GM23338 (cell line): ENCODE measurements around the gene CEP20. TPM values are rescaled to one million over a fixed set of nuclear protein-coding genes. Genes with fewer than 3 reads are reported as not detected.

Experiments
- ATAC-seq: fragments of 200-7000 bp; cut with Tn5 transposase; 3 replicates; pipeline ENCODE4 v1.9.1; 2020
- DNase-seq: peaks from one replicate; pipeline ENCODE4 v3.0.0-alpha.2; 2015; ENCODE audit warnings: low spot score
- H2AFZ ChIP-seq: fragments of 200-600 bp; sonication (generic); 2 replicates; pipeline ENCODE4 v1.8.0; 2016; ENCODE audit warnings: antibody characterized with exemption, mild to moderate bottlenecking, moderate library complexity
- H3F3A ChIP-seq: fragments of 200-600 bp; sonication (generic); replicated peaks from 2 replicates; pipeline ENCODE4 v1.8.0; 2017; ENCODE audit warnings: antibody characterized with exemption, mixed run types, low read depth
- H3K27ac ChIP-seq: fragments of 200-600 bp; sonication (generic); 2 replicates; pipeline ENCODE4 v1.6.1; 2016; ENCODE audit warnings: low read depth
- H3K27me3 ChIP-seq: fragments of 200-600 bp; sonication (generic); 2 replicates; pipeline ENCODE4 v1.8.0; 2016; ENCODE audit warnings: mild to moderate bottlenecking, mixed run types, moderate library complexity; ENCODE audit not compliant: insufficient read depth
- H3K36me3 ChIP-seq: fragments of 200-600 bp; sonication (generic); 2 replicates; pipeline ENCODE4 v1.8.0; 2016; ENCODE audit warnings: mild to moderate bottlenecking; ENCODE audit not compliant: insufficient read depth
- H3K4me1 ChIP-seq: fragments of 200-600 bp; sonication (generic); 2 replicates; pipeline ENCODE4 v1.8.0; 2016; ENCODE audit warnings: mild to moderate bottlenecking, moderate library complexity; ENCODE audit not compliant: insufficient read depth
- H3K4me2 ChIP-seq: fragments of 200-600 bp; sonication (generic); 2 replicates; pipeline ENCODE4 v1.7.1; 2017; ENCODE audit warnings: mixed run types
- H3K4me3 ChIP-seq: fragments of 200-600 bp; sonication (generic); 2 replicates; pipeline ENCODE4 v1.6.1; 2016; ENCODE audit warnings: mixed run types
- H3K79me2 ChIP-seq: fragments of 200-600 bp; sonication (generic); replicated peaks from 2 replicates; pipeline ENCODE4 v1.8.0; 2017; ENCODE audit warnings: mild to moderate bottlenecking; ENCODE audit not compliant: insufficient read depth
- H3K9me2 ChIP-seq: fragments of 200-600 bp; sonication (generic); 2 replicates; pipeline ENCODE4 v1.8.0; 2017; ENCODE audit not compliant: insufficient read depth
- H4K20me1 ChIP-seq: fragments of 200-600 bp; sonication (generic); replicated peaks from 2 replicates; pipeline ENCODE4 v1.8.0; 2017; ENCODE audit warnings: mild to moderate bottlenecking; ENCODE audit not compliant: insufficient read depth
- H3K27ac Mint-ChIP-seq: 2 replicates; pipeline ENCODE4 v1.8.0; 2020; ENCODE audit warnings: inconsistent platforms, mild to moderate bottlenecking, moderate library complexity, mixed read lengths
- H3K27me3 Mint-ChIP-seq: 3 replicates; pipeline ENCODE4 v1.8.0; 2022; ENCODE audit warnings: low read depth, mild to moderate bottlenecking, moderate library complexity, mixed read lengths, inconsistent platforms; ENCODE audit not compliant: insufficient read depth, poor library complexity
- H3K36me3 Mint-ChIP-seq: 3 replicates; pipeline ENCODE4 v1.8.0; 2021; ENCODE audit warnings: low read depth, mild to moderate bottlenecking, inconsistent platforms, moderate library complexity, mixed read lengths
- H3K4me1 Mint-ChIP-seq: 3 replicates; pipeline ENCODE4 v1.8.0; 2020; ENCODE audit warnings: mild to moderate bottlenecking, inconsistent platforms, mixed read lengths
- H3K4me3 Mint-ChIP-seq: 3 replicates; pipeline ENCODE4 v1.8.0; 2021; ENCODE audit warnings: moderate library complexity, mild to moderate bottlenecking, inconsistent platforms, mixed read lengths
- H3K9me3 Mint-ChIP-seq: 3 replicates; pipeline ENCODE4 v1.8.0; 2020; ENCODE audit warnings: moderate library complexity, mild to moderate bottlenecking, inconsistent platforms, mixed read lengths
- CREB1 ChIP-seq: fragments of 250-450 bp; sonication (Bioruptor Pico); IDR thresholded peaks from 2 replicates; pipeline ENCODE4 v1.5.0; 2020; ENCODE audit warnings: low read depth, mild to moderate bottlenecking, moderate library complexity
- EZH2 ChIP-seq: fragments of 200-600 bp; sonication (generic); IDR thresholded peaks from one replicate; pipeline ENCODE4 v1.8.0; 2017; ENCODE audit warnings: antibody characterized with exemption, mild to moderate bottlenecking, low read depth; ENCODE audit not compliant: unreplicated experiment
- EZH2phosphoT487 ChIP-seq: fragments of 200-600 bp; sonication (generic); IDR thresholded peaks from one replicate; pipeline ENCODE4 v1.8.1; 2018; ENCODE audit warnings: antibody characterized with exemption; ENCODE audit not compliant: unreplicated experiment
- JUNB ChIP-seq: IDR thresholded peaks from one replicate; pipeline ENCODE4 v1.6.1; 2016; ENCODE audit warnings: antibody characterized with exemption; ENCODE audit not compliant: unreplicated experiment
- NANOG ChIP-seq: IDR thresholded peaks from 2 replicates; pipeline ENCODE4 v1.6.1; 2016; ENCODE audit warnings: antibody characterized with exemption, borderline replicate concordance
- POLR2AphosphoS5 ChIP-seq: IDR thresholded peaks from 2 replicates; pipeline ENCODE4 v1.6.1; 2016; ENCODE audit warnings: antibody characterized with exemption, low read depth
- REST ChIP-seq: IDR thresholded peaks from one replicate; pipeline ENCODE4 v1.6.1; 2018; ENCODE audit warnings: antibody characterized with exemption; ENCODE audit not compliant: unreplicated experiment
- STAT1 ChIP-seq: IDR thresholded peaks from one replicate; pipeline ENCODE4 v1.6.1; 2016; ENCODE audit warnings: antibody characterized with exemption; ENCODE audit not compliant: unreplicated experiment
- ZNF114 ChIP-seq: fragments of 250-450 bp; sonication (Bioruptor Pico); IDR thresholded peaks from 2 replicates; pipeline ENCODE4 v1.5.0; 2020; ENCODE audit warnings: mild to moderate bottlenecking, moderate library complexity
- ZNF331 ChIP-seq: fragments of 250-450 bp; sonication (Bioruptor Pico); IDR thresholded peaks from 2 replicates; pipeline ENCODE4 v1.5.0; 2020; ENCODE audit warnings: low read depth, mild to moderate bottlenecking, moderate library complexity
- ZNF462 ChIP-seq: fragments of 250-450 bp; sonication (Bioruptor Pico); IDR thresholded peaks from 2 replicates; pipeline ENCODE4 v1.5.0; 2020; ENCODE audit warnings: mild to moderate bottlenecking, moderate library complexity
- polyA plus RNA-seq: library from polyadenylated mRNA; unstranded; fragments of >200 nt; fragmentation: Nextera tagmentation; extraction: Ambion mirVana; gene quantifications from 2 replicates; pipeline ENCODE4 v1.2.1, GENCODE V29; 2016
- total RNA-seq: library from RNA; depleted of rRNA; stranded (reverse); fragments of >200 nt; shearing (Covaris generic); gene quantifications from 2 replicates; pipeline ENCODE4 v1.2.3, GENCODE V29; 2014
- TF ChIP-seq, protein P1 (sequence below): IDR thresholded peaks from 2 replicates; pipeline ENCODE4 v1.6.1; 2016; ENCODE audit warnings: antibody characterized with exemption
- TF ChIP-seq, protein P2 (sequence below), 2 experiments: fragments of 200-600 bp in 1 of 2; sonication (generic) in 1 of 2; conservative IDR thresholded peaks; 2 replicates each; pipeline versions ENCODE4 v1.5.1 to v1.6.1; 2016 to 2017; ENCODE audit warnings: antibody characterized with exemption in 2 of 2, low read depth in 2 of 2, mild to moderate bottlenecking in 2 of 2, moderate library complexity in 1 of 2

CEP20 gene
- total and polyA plus RNA-seq, 2 experiments from 2014 or later = 60.2 to 70.9 TPM

DNA sequence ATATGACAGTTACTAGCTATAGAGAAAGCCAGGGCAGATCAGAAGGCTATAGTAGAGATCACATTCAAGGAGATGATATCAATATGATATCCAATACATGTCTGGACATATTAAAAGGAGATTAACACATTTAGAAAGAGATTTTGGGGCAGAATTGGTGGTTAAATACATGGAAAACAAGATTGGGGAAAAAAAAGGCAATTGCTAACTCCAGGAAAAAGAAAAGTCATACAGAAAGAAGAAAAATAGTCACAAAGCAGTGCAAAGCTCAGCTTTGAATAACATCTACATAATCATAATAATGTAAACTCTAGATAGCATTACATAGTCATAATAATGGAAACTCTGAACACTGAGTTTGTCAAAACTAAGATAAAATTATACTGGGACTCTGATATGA is 72.2 kb downstream of the CEP20 start:
- Histone ChIP-seq H4K20me1 (no peaks in the 10 kb centered on the region), H3F3A (no peaks in the 10 kb centered on the region), H3K4me3 (no peak overlapping the region), H3K4me1 (no peaks in the 10 kb centered on the region), H3K27ac (no peak overlapping the region), H3K27me3 (no peaks in the 10 kb centered on the region), H3K4me2 (no peak overlapping the region), H3K79me2 (no peaks in the 10 kb centered on the region), H2AFZ (no peak overlapping the region), H3K36me3 (0 out of 2 replicates have a peak, but pooled peaks cover 5% of the 10 kb centered on the region), H3K9me2 (no peaks in the 10 kb centered on the region; the same call in 1 of the 2 replicates)
- Mint-ChIP-seq H3K4me1 (no peaks in the 10 kb centered on the region), H3K4me3 (no peak overlapping the region), H3K9me3 (peaks cover 24% of the 10 kb centered on the region), H3K27ac (no peak overlapping the region), H3K27me3 (peaks cover 1% of the 10 kb centered on the region), H3K36me3 (peaks cover 2% of the 10 kb centered on the region; the same call in 1 of the 3 replicates)
- DNase-seq = no peak
- TF ChIP-seq REST = no peak
- no peak for TF ChIP-seq ZNF114 (CRISPR knock-in tag)
- no peak for TF ChIP-seq ZNF462
- TF ChIP-seq, protein P1, sequence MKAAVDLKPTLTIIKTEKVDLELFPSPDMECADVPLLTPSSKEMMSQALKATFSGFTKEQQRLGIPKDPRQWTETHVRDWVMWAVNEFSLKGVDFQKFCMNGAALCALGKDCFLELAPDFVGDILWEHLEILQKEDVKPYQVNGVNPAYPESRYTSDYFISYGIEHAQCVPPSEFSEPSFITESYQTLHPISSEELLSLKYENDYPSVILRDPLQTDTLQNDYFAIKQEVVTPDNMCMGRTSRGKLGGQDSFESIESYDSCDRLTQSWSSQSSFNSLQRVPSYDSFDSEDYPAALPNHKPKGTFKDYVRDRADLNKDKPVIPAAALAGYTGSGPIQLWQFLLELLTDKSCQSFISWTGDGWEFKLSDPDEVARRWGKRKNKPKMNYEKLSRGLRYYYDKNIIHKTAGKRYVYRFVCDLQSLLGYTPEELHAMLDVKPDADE = no peak
- TF ChIP-seq STAT1 = no peak
- no peak for TF ChIP-seq ZNF331
- no peak for TF ChIP-seq EZH2
- TF ChIP-seq CREB1 (CRISPR knock-in tag) = no peak
- TF ChIP-seq NANOG = no peak
- TF ChIP-seq, protein P2, sequence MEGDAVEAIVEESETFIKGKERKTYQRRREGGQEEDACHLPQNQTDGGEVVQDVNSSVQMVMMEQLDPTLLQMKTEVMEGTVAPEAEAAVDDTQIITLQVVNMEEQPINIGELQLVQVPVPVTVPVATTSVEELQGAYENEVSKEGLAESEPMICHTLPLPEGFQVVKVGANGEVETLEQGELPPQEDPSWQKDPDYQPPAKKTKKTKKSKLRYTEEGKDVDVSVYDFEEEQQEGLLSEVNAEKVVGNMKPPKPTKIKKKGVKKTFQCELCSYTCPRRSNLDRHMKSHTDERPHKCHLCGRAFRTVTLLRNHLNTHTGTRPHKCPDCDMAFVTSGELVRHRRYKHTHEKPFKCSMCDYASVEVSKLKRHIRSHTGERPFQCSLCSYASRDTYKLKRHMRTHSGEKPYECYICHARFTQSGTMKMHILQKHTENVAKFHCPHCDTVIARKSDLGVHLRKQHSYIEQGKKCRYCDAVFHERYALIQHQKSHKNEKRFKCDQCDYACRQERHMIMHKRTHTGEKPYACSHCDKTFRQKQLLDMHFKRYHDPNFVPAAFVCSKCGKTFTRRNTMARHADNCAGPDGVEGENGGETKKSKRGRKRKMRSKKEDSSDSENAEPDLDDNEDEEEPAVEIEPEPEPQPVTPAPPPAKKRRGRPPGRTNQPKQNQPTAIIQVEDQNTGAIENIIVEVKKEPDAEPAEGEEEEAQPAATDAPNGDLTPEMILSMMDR (conservative IDR thresholded peaks at IDR 0.05; ENCODE audit: low read depth in 2 of 2) = no peak
- no peak for TF ChIP-seq EZH2phosphoT487
- no peak for TF ChIP-seq JUNB
- TF ChIP-seq POLR2AphosphoS5 = no peak
- no peak for ATAC-seq
